T47D (cell line): ENCODE measurements around the gene NFKBIL1.
"Not testable (repeated sequence)": the region's sequence is repeated elsewhere in the genome, so short reads cannot be mapped to it uniquely, and the experiment has no call there.

Source experiments
- DNase-seq, 2 experiments: peaks; one replicate each; pipeline versions ENCODE4 v3.0.0 to v3.0.0-alpha.2; 2011 to 2012; ENCODE audit warnings: low read depth in 1 of 2, low spot score in 1 of 2
- JUND ChIP-seq: IDR thresholded peaks from 2 replicates; pipeline ENCODE4 v1.6.1; 2012; ENCODE audit warnings: low read depth
- in situ Hi-C: cut with HindIII; loops from 2 replicates; pipeline ENCODE4 v1.10.0; 2016; ENCODE audit warnings: low sequenced_read_pairs, low pct_unique_long_range_greater_than_20kb

NFKBIL1 gene

GRCh38 chr6:31546958-31547726, at the start of gene NFKBIL1:
Gene NFKBIL1, plus strand, starts transcription at chr6:31547608. Its CDS starts 87 bp downstream, at chr6:31547695.
- TF ChIP-seq JUND = no peak
- in situ Hi-C loops = no loop called here
- peak; percentile 85 to 96 for DNase-seq

- in situ Hi-C loops = no loop called here
- peak; percentile 14 to 42 for DNase-seq
- no peak for TF ChIP-seq JUND
Measured at GRCh38 chr6:31498748-31499147, 48.7 kb upstream of the NFKBIL1 start.

GRCh38 chr6:31499648-31500047, 47.8 kb upstream of the NFKBIL1 start:
- in situ Hi-C loops = not testable (repeated sequence)

GRCh38 chr6:31502586-31502985, 44.8 kb upstream of the NFKBIL1 start:
- DNase-seq = no peak
- in situ Hi-C loops = no loop called here
- no peak for TF ChIP-seq JUND

More at GRCh38 chr6:31499648-31500047, 47.8 kb upstream of the NFKBIL1 start:
- peak in 1 of 2 experiments; percentile 74 for DNase-seq

GRCh38 chr6:31509036-31509435, 38.4 kb upstream of the NFKBIL1 start:
- DNase-seq = peak in 1 of 2 experiments; percentile 47
- in situ Hi-C loops = not testable (repeated sequence)

GRCh38 chr6:31510007-31510406, 37.4 kb upstream of the NFKBIL1 start:
- peak; percentile 86 for TF ChIP-seq JUND
- peak in 1 of 2 experiments; percentile 99 for DNase-seq
- in situ Hi-C loops = no loop called here

GRCh38 chr6:31513456-31514165, 33.8 kb upstream of the NFKBIL1 start:
- TF ChIP-seq JUND = no peak
- DNase-seq = no peak
- in situ Hi-C loops = no loop called here

- no peak for DNase-seq
- no peak for TF ChIP-seq JUND
- in situ Hi-C loops = no loop called here
Measured at GRCh38 chr6:31521835-31522234, 25.6 kb upstream of the NFKBIL1 start.

- in situ Hi-C loops = no loop called here
- TF ChIP-seq JUND = no peak
- DNase-seq = no peak
Measured at GRCh38 chr6:31525553-31525931, 21.9 kb upstream of the NFKBIL1 start.

GRCh38 chr6:31525932-31526591, 21.3 kb upstream of the NFKBIL1 start:
- in situ Hi-C loops = no loop called here
- no peak for TF ChIP-seq JUND
- no peak for DNase-seq

- no peak for DNase-seq
- in situ Hi-C loops = no loop called here
- no peak for TF ChIP-seq JUND
Measured at GRCh38 chr6:31528307-31528777, 19.1 kb upstream of the NFKBIL1 start.

GRCh38 chr6:31528821-31529328, 18.5 kb upstream of the NFKBIL1 start, which contains the start of gene MCCD1:
Gene MCCD1, plus strand, starts transcription at chr6:31528962. Its CDS starts 53 bp downstream, at chr6:31529015.
- no peak for DNase-seq
- in situ Hi-C loops = no loop called here
- TF ChIP-seq JUND = no peak
